IMR-90 (cell line): ENCODE measurements around the gene TMEM154. TPM values are rescaled to one million over a fixed set of nuclear protein-coding genes. Genes with fewer than 3 reads are reported as not detected.

Source experiments
- ATAC-seq: fragments of 200-7000 bp; cut with Tn5 transposase; 2 replicates; pipeline ENCODE4 v1.9.1; 2020; ENCODE audit warnings: low read depth, mild to moderate bottlenecking, moderate library complexity
- BruUV-seq: library from RNA; stranded (reverse); fragments of 400-500 nt; replicated peaks from 2 replicates; lab custom pipeline; 2021; lab: Mats Ljungman, UMichigan
- CTCF ChIA-PET: fragments of 300-600 bp; formaldehyde crosslinking; extraction: SDS; loops from one replicate; lab custom pipeline; 2021; ENCODE audit warnings: antibody characterized with exemption; lab: Yijun Ruan, JAX
- POLR2A ChIA-PET: fragments of 300-600 bp; sonication (Branson Sonifier 250); formaldehyde crosslinking; loops from one replicate; lab custom pipeline; 2022; ENCODE audit warnings: antibody characterized with exemption; ENCODE audit not compliant: unreplicated experiment; lab: Charles Lee
- DNase-seq: peaks from one replicate; pipeline ENCODE4 v3.0.0; 2013
- H2AFZ ChIP-seq: replicated peaks from 2 replicates; pipeline ENCODE3; 2013; ENCODE audit warnings: low read length, mild to moderate bottlenecking; ENCODE audit not compliant: poor library complexity
- H2AK5ac ChIP-seq: 2 replicates; pipeline ENCODE4 v1.6.1; 2013; ENCODE audit warnings: low read depth, low read length, inconsistent platforms
- H2AK9ac ChIP-seq: replicated peaks from 2 replicates; pipeline ENCODE3; 2013; ENCODE audit warnings: mild to moderate bottlenecking, low read depth, low read length, moderate library complexity; ENCODE audit not compliant: poor library complexity
- H2BK120ac ChIP-seq: 2 replicates; pipeline ENCODE4 v1.6.1; 2013; ENCODE audit warnings: low read depth, low read length, inconsistent platforms
- H2BK15ac ChIP-seq: 3 replicates; pipeline ENCODE4 v1.6.1; 2013; ENCODE audit warnings: low read depth, low read length, inconsistent platforms
- H2BK20ac ChIP-seq: 2 replicates; pipeline ENCODE4 v1.6.1; 2013; ENCODE audit warnings: low read depth, mild to moderate bottlenecking, inconsistent platforms, low read length, moderate library complexity
- H2BK5ac ChIP-seq: 2 replicates; pipeline ENCODE4 v1.6.1; 2013; ENCODE audit warnings: mild to moderate bottlenecking, low read depth, low read length, inconsistent platforms; ENCODE audit not compliant: poor library complexity, severe bottlenecking
- H3K14ac ChIP-seq: replicated peaks from 2 replicates; pipeline ENCODE4 v1.6.1; 2013; ENCODE audit warnings: low read depth, low read length, inconsistent platforms
- H3K18ac ChIP-seq: 2 replicates; pipeline ENCODE4 v1.6.1; 2013; ENCODE audit warnings: low read depth, low read length, control low read depth
- H3K23ac ChIP-seq: 2 replicates; pipeline ENCODE4 v1.6.1; 2013; ENCODE audit warnings: low read depth, low read length, inconsistent platforms
- H3K27ac ChIP-seq: 2 replicates; pipeline ENCODE4 v1.5.1; 2013; ENCODE audit warnings: mild to moderate bottlenecking, control low read depth, low read length; ENCODE audit not compliant: insufficient read depth
- H3K27me3 ChIP-seq: 2 replicates; pipeline ENCODE4 v1.6.1; 2013; ENCODE audit warnings: low read length; ENCODE audit not compliant: control insufficient read depth, insufficient read depth
- H3K36me3 ChIP-seq: 2 replicates; pipeline ENCODE4 v1.6.1; 2013; ENCODE audit warnings: low read length, mixed read lengths; ENCODE audit not compliant: control insufficient read depth, insufficient read depth
- H3K4ac ChIP-seq: 2 replicates; pipeline ENCODE4 v1.6.1; 2013; ENCODE audit warnings: low read depth, low read length, inconsistent platforms
- H3K4me1 ChIP-seq: 2 replicates; pipeline ENCODE4 v1.6.1; 2013; ENCODE audit warnings: low read length, mixed read lengths; ENCODE audit not compliant: control insufficient read depth, insufficient read depth
- H3K4me2 ChIP-seq: 2 replicates; pipeline ENCODE4 v1.6.1; 2013; ENCODE audit warnings: low read depth, mild to moderate bottlenecking, control low read depth, low read length, moderate library complexity
- H3K4me3 ChIP-seq: 2 replicates; pipeline ENCODE4 v1.5.1; 2013; ENCODE audit warnings: low read depth, mild to moderate bottlenecking, control low read depth, low read length, moderate library complexity; ENCODE audit not compliant: insufficient read depth
- H3K56ac ChIP-seq: 2 replicates; pipeline ENCODE4 v1.6.1; 2013; ENCODE audit warnings: low read length, inconsistent platforms; ENCODE audit not compliant: insufficient read depth; ENCODE audit errors: extremely low read depth
- H3K79me1 ChIP-seq, 2 experiments: 2 replicates each; pipeline ENCODE4 v1.6.1; 2013; ENCODE audit warnings: low read length in 2 of 2, inconsistent platforms in 1 of 2, low read depth in 1 of 2
- H3K9ac ChIP-seq: 2 replicates; pipeline ENCODE4 v1.6.1; 2013; ENCODE audit warnings: low read depth, low read length, control low read depth
- H3K9me1 ChIP-seq: 2 replicates; pipeline ENCODE4 v1.6.1; 2013; ENCODE audit warnings: low read length, inconsistent platforms; ENCODE audit not compliant: insufficient read depth
- H3K9me3 ChIP-seq: 2 replicates; pipeline ENCODE4 v1.6.1; 2013; ENCODE audit warnings: low read length; ENCODE audit not compliant: control insufficient read depth, insufficient read depth
- H4K20me1 ChIP-seq: 2 replicates; pipeline ENCODE4 v1.6.1; 2013; ENCODE audit warnings: low read length, inconsistent platforms; ENCODE audit not compliant: insufficient read depth
- H4K5ac ChIP-seq: 2 replicates; pipeline ENCODE4 v1.6.1; 2013; ENCODE audit warnings: mild to moderate bottlenecking, low read depth, low read length, control low read depth
- H4K8ac ChIP-seq, 2 experiments: 2 replicates each; pipeline ENCODE4 v1.6.1; 2013; ENCODE audit warnings: low read depth in 2 of 2, low read length in 2 of 2, control low read depth in 1 of 2, inconsistent platforms in 1 of 2
- H4K91ac ChIP-seq: 2 replicates; pipeline ENCODE4 v1.6.1; 2013; ENCODE audit warnings: low read depth, low read length, inconsistent platforms; ENCODE audit not compliant: insufficient read depth
- BHLHE40 ChIP-seq: fragments of 150-350 bp; IDR thresholded peaks from 2 replicates; pipeline ENCODE4 v1.6.1; 2016; ENCODE audit warnings: mild to moderate bottlenecking, low read depth, low read length
- CEBPB ChIP-seq: IDR thresholded peaks from 2 replicates; pipeline ENCODE4 v1.6.1; 2012; ENCODE audit warnings: low read depth, low read length, improper control_type of control experiment
- CHD1 ChIP-seq: IDR thresholded peaks from 2 replicates; pipeline ENCODE4 v1.6.1; 2012; ENCODE audit warnings: low read depth, low read length, improper control_type of control experiment
- CTCF ChIP-seq: conservative IDR thresholded peaks from 2 replicates; pipeline ENCODE4 v1.5.1; 2012; ENCODE audit warnings: mild to moderate bottlenecking, low read depth, low read length, improper control_type of control experiment
- FOS ChIP-seq: fragments of 150-350 bp; IDR thresholded peaks from 2 replicates; pipeline ENCODE4 v1.6.1; 2016; ENCODE audit warnings: low read depth, low read length
- MAFK ChIP-seq: IDR thresholded peaks from 2 replicates; pipeline ENCODE4 v1.6.1; 2012; ENCODE audit warnings: low read depth, low read length, improper control_type of control experiment
- MAZ ChIP-seq: IDR thresholded peaks from 2 replicates; pipeline ENCODE4 v1.6.1; 2012; ENCODE audit warnings: low read depth, mild to moderate bottlenecking, low read length, improper control_type of control experiment, moderate library complexity, borderline replicate concordance
- MXI1 ChIP-seq: IDR thresholded peaks from 2 replicates; pipeline ENCODE4 v1.6.1; 2012; ENCODE audit warnings: low read depth, mild to moderate bottlenecking, low read length, moderate library complexity, borderline replicate concordance
- NFE2L2 ChIP-seq: fragments of 150-350 bp; IDR thresholded peaks from 2 replicates; pipeline ENCODE4 v1.6.1; 2016; ENCODE audit warnings: low read depth, mild to moderate bottlenecking, low read length
- POLR2A ChIP-seq: IDR thresholded peaks from 2 replicates; pipeline ENCODE4 v1.6.1; 2012; ENCODE audit warnings: mild to moderate bottlenecking, low read depth, low read length
- RAD21 ChIP-seq: IDR thresholded peaks from 2 replicates; pipeline ENCODE4 v1.6.1; 2012; ENCODE audit warnings: low read length, improper control_type of control experiment
- RCOR1 ChIP-seq: IDR thresholded peaks from 2 replicates; pipeline ENCODE4 v1.6.1; 2012; ENCODE audit warnings: mild to moderate bottlenecking, low read length, improper control_type of control experiment; ENCODE audit not compliant: insufficient replicate concordance
- RFX5 ChIP-seq: IDR thresholded peaks from 2 replicates; pipeline ENCODE4 v1.8.0; 2012; ENCODE audit warnings: low read depth, mild to moderate bottlenecking, low read length, moderate library complexity
- SMC3 ChIP-seq: fragments of 150-350 bp; IDR thresholded peaks from 2 replicates; pipeline ENCODE4 v1.6.1; 2016; ENCODE audit warnings: low read depth, mild to moderate bottlenecking, antibody characterized with exemption, low read length, moderate library complexity
- USF2 ChIP-seq: fragments of 150-350 bp; IDR thresholded peaks from 2 replicates; pipeline ENCODE4 v1.6.1; 2017; ENCODE audit warnings: mild to moderate bottlenecking, antibody characterized with exemption, low read length, low read depth
- WGBS, 2 experiments: methylation state at CpG; one replicate each; pipeline versions ENCODE4 v1.1.5 to v1.1.7; 2013; ENCODE audit warnings: missing lambda C conversion rate in 2 of 2; ENCODE audit not compliant: insufficient read length in 1 of 2; ENCODE audit errors: extremely low coverage in 2 of 2; 5-methylcytosine and 5-hydroxymethylcytosine counted together
- dilution Hi-C: fragments of 300-500 bp; cut with HindIII; formaldehyde crosslinking; loops from one replicate; pipeline ENCODE4 v1.14.3; 2018; ENCODE audit warnings: low sequenced_read_pairs; ENCODE audit not compliant: unreplicated experiment
- in situ Hi-C: fragments of 300-500 bp; cut with MboI; formaldehyde crosslinking; loops from 3 replicates; pipeline ENCODE4 v1.14.3; 2019; ENCODE audit warnings: low sequenced_read_pairs, inconsistent platforms, mixed read lengths
- intact Hi-C: fragments of 100-400 bp; cut with micrococcal nuclease; formaldehyde crosslinking; loops from 2 replicates; pipeline ENCODE4 v1.10.0; 2022
- polyA plus RNA-seq, 3 experiments: library from polyadenylated mRNA; depleted of rRNA; stranded (reverse); fragments of >200 nt; gene quantifications; 2 replicates each; pipeline ENCODE4 v1.2.3, GENCODE V29; 2012; ENCODE audit warnings: low replicate concordance in 1 of 3
- total RNA-seq: library from RNA; depleted of rRNA; stranded (reverse); fragments of >200 nt; gene quantifications from 2 replicates; pipeline ENCODE4 v1.2.3, GENCODE V29; 2012
- TF ChIP-seq, protein P1 (sequence below): fragments of 150-350 bp; IDR thresholded peaks from 2 replicates; pipeline ENCODE4 v1.6.1; 2016; ENCODE audit warnings: low read depth, mild to moderate bottlenecking, low read length, moderate library complexity, borderline replicate concordance

TMEM154 gene
- total and polyA plus RNA-seq, 2 of the 4 experiments (the other 2 are of a cell fraction), result 0.12 to 0.18 TPM

DNA sequence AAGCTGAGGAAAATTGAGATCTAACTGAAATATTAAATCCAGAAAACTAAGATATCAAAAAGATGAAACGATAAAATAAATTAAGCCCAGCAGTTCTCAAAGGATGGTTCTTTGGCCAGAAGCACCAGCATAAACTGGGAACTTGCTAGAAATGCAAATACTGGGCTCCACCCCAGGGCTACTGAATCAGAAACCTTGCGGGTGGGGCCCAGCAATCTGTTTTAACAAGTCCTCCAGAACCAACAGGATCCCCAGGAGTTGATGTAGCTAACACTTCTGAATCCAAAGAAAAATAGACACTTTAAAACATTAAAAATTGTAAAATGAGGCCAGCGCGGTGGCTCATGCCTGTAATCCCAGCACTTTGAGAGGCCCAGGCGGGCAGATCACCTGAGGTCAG lies 14.1 kb upstream of the TMEM154 start:
- no peak for TF ChIP-seq POLR2A
- TF ChIP-seq USF2, result no peak
- TF ChIP-seq BHLHE40, result no peak
- TF ChIP-seq CEBPB, result no peak
- TF ChIP-seq MAZ, result no peak
- no peak for TF ChIP-seq SMC3
- no peak for TF ChIP-seq NFE2L2
- TF ChIP-seq RCOR1, result no peak
- TF ChIP-seq, protein P1, sequence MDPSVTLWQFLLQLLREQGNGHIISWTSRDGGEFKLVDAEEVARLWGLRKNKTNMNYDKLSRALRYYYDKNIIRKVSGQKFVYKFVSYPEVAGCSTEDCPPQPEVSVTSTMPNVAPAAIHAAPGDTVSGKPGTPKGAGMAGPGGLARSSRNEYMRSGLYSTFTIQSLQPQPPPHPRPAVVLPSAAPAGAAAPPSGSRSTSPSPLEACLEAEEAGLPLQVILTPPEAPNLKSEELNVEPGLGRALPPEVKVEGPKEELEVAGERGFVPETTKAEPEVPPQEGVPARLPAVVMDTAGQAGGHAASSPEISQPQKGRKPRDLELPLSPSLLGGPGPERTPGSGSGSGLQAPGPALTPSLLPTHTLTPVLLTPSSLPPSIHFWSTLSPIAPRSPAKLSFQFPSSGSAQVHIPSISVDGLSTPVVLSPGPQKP, result no peak
- TF ChIP-seq CTCF, result no peak
- no peak for TF ChIP-seq CHD1
- no peak for TF ChIP-seq MAFK
- TF ChIP-seq MXI1, result no peak
- no peak for TF ChIP-seq RFX5
- no peak for TF ChIP-seq FOS
- no peak for TF ChIP-seq RAD21
- ATAC-seq, result no peak
- Histone ChIP-seq H2BK120ac (no peak overlapping the region), H2AK5ac (no peak overlapping the region), H4K8ac (no peak overlapping the region), H3K27me3 (peaks cover 26% of the 10 kb centered on the region), H3K9me1 (no peaks in the 10 kb centered on the region), H2BK15ac (no peak overlapping the region), H3K27ac (no peak overlapping the region), H3K4me3 (no peak overlapping the region), H3K4me2 (no peak overlapping the region), H4K5ac (no peak overlapping the region), H3K4me1 (no peaks in the 10 kb centered on the region), H3K23ac (no peak overlapping the region), H3K9me3 (no peaks in the 10 kb centered on the region), H3K18ac (no peak overlapping the region), H3K9ac (no peak overlapping the region), H2AFZ (no peak overlapping the region), H3K14ac (no peak overlapping the region), H2BK5ac (no peak overlapping the region), H2AK9ac (no peak overlapping the region), H3K79me1 (no peaks in the 10 kb centered on the region), H3K4ac (no peak overlapping the region), H2BK20ac (no peak overlapping the region), H4K20me1 (no peaks in the 10 kb centered on the region), H4K91ac (no peak overlapping the region), H3K56ac (no peak overlapping the region), H3K36me3 (no peaks in the 10 kb centered on the region)
- ChIA-PET POLR2A (no interaction called here), CTCF (no interaction called here)
- intact Hi-C loops, result no loop called here
- no TSS peak for BruUV-seq
- DNase-seq, result no peak
- in situ Hi-C loops, result no loop called here
- 84% methylated on average over 4 of the region's 5 CpGs; no CpG with 5 or more reads in 1 of the 2 experiments for WGBS, 2 experiments
- dilution Hi-C loops, result no loop called here
